IPS-18c (cell line): ENCODE results near the gene CNTN5.
"Not testable (repeated sequence)": the region's sequence is repeated elsewhere in the genome, so short reads cannot be mapped to it uniquely, and the experiment has no call there.

ENCODE experiments used
- H3K4me3 ChIP-seq: 2 replicates; pipeline ENCODE4 v1.7.0; 2013; ENCODE audit warnings: low read depth, mild to moderate bottlenecking, low read length, moderate library complexity; ENCODE audit not compliant: insufficient read depth
- H3K9me3 ChIP-seq: one replicate; pipeline ENCODE4 v1.6.1; 2013; ENCODE audit warnings: mild to moderate bottlenecking, low read length, moderate library complexity; ENCODE audit not compliant: control insufficient read depth, insufficient read depth

The CNTN5 gene

GRCh38 chr11:100182927-100183326, 1162.2 kb downstream of the CNTN5 start:
- no peaks in the 10 kb centered on the region for H3K9me3 ChIP-seq

GRCh38 chr11:100185588-100185987, 1164.8 kb downstream of the CNTN5 start:
- no peaks in the 10 kb centered on the region for H3K9me3 ChIP-seq
- H3K4me3 ChIP-seq: no peak overlapping the region

More at GRCh38 chr11:100182927-100183326, 1162.2 kb downstream of the CNTN5 start:
- H3K4me3 ChIP-seq: no peak overlapping the region

- H3K4me3 ChIP-seq: no peak overlapping the region
- no peaks in the 10 kb centered on the region for H3K9me3 ChIP-seq
Observed at GRCh38 chr11:100188137-100188783, 1167.5 kb downstream of the CNTN5 start.

- no peak overlapping the region for H3K4me3 ChIP-seq
- no peaks in the 10 kb centered on the region for H3K9me3 ChIP-seq
Observed at GRCh38 chr11:100190395-100190794, 1169.6 kb downstream of the CNTN5 start.

GRCh38 chr11:100192181-100192580, 1171.4 kb downstream of the CNTN5 start:
- Histone ChIP-seq H3K4me3 (no peak overlapping the region), H3K9me3 (no peaks in the 10 kb centered on the region)

DNA sequence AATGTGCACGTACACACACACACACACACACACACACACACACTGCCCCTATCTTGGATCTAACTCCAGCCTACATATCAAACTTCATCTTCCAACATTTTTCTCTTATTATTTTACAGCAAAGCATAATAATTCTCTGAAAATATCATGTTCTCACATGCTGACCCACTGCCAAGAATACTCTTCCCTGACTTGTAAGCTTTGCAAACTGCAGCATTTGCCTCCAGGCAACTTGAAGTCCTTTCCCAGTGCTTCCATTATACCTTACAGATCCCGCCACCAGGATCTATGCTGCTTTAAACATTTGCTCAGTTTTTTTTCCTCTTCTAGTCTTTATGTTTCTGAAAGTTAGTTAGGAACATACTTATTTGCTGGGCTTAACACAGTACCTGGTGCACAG, 1183.0 kb downstream of the CNTN5 start:
- no peak overlapping the region for H3K4me3 ChIP-seq
- H3K9me3 ChIP-seq: no peaks in the 10 kb centered on the region

DNA sequence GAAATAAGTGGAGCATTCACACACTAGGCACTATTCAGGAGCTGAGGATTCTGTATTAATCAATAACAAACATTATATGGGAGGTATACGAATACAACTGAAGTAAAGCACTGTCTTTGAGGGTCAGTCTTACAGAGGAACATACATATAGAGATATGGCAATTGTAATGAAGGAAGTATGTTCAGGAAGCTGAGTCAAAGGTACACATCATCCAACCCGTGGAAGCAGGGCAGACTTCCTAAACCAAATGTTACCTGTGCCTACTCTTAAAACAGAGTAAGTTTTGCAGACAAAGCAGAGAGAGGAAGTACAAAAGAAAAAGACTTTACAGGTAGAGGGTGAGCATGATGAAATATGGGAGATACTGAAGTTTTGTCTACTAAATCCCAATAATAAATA, 1185.2 kb downstream of the CNTN5 start:
- H3K9me3 ChIP-seq: no peaks in the 10 kb centered on the region
- H3K4me3 ChIP-seq: no peak overlapping the region

- Histone ChIP-seq H3K4me3 (no peak overlapping the region), H3K9me3 (no peaks in the 10 kb centered on the region)
Observed at GRCh38 chr11:100208207-100208606, 1187.5 kb downstream of the CNTN5 start.

DNA sequence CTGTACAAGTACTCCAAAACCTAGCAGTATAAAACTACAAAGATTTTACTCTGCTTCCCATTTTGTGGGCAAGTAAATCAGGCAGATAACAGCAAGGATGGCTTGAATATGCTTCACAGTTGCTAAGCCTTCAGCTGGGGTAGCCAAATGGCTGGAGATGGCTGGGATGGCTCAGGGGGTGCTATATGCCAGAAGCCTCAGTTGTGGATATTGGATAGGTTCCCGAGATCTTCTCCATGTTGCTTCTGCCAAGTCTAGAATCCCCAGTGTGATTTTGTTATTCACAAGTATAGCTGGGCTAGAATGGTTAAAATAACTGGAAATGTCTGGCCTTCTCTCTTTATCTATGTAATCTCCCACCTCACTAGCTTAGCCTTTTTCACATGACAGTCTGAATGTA, 1194.0 kb downstream of the CNTN5 start:
- no peaks in the 10 kb centered on the region for H3K9me3 ChIP-seq

DNA sequence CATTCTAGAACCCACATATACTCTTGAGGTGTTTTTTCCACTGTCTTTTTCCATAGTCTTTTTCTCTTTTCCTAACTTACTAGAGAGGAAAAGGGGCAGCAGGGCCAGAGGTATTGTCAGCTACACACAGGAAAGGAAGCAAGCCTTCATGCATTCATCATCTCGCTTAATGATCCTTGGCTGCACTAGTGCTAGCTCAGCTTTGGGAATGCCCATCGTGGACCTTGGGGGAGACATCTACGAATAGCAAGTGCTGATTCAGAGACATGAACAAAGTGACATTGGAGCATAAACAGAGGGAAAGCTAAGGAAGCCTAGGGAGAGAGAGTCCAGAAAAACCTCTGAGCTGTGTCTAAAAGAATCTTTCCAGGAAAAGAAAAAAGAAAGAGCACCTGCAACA, 1200.1 kb downstream of the CNTN5 start:
- no peaks in the 10 kb centered on the region for H3K9me3 ChIP-seq

More for the DNA sequence above, 1194.0 kb downstream of the CNTN5 start:
- H3K4me3 ChIP-seq: no peak overlapping the region

DNA sequence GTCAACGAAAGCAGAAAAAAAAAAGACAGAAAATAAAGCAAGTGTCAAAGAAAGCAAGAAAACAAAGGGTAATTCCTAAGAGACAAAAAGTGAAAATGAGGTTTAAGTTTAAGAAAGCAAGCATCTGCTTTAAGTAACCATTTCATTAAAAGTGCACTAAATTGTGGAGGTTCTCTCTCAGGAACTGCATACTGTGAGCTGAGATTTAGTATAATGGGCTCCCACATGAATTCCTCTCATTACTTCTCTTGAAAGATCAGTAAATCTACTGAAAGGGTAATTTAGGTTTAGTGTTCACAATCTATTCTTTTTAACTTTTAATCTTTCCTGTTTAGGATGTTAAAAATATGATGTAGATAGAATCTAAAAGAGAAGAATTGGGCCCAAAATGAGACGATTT, 1201.0 kb downstream of the CNTN5 start:
- H3K4me3 ChIP-seq: no peak overlapping the region
- no peaks in the 10 kb centered on the region for H3K9me3 ChIP-seq

More for the DNA sequence above, 1200.1 kb downstream of the CNTN5 start:
- H3K4me3 ChIP-seq: no peak overlapping the region

DNA sequence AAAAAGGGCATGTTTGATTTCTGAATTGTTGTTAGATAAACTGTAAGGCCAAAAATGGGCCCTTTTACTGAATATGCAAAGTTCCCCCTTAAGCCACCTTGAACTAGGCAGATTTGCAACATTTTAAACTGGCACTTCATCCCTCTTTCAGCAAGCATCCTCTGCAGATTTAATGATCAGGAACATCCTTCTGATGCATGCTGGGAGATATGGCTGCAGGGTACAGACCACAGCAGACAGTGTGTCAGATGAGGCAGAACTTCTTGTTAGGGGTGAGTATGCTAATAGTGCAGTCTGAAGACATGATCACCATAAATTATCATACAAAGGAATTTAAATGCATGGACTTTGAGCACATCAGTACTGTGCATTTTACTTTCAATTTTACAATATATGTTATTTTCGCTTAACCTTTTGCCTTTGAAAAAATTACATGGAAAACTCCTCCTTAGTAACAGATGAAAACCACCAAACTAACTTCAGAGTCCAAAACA, 1203.8 kb downstream of the CNTN5 start:
- no peak overlapping the region for H3K4me3 ChIP-seq
- no peaks in the 10 kb centered on the region for H3K9me3 ChIP-seq

DNA sequence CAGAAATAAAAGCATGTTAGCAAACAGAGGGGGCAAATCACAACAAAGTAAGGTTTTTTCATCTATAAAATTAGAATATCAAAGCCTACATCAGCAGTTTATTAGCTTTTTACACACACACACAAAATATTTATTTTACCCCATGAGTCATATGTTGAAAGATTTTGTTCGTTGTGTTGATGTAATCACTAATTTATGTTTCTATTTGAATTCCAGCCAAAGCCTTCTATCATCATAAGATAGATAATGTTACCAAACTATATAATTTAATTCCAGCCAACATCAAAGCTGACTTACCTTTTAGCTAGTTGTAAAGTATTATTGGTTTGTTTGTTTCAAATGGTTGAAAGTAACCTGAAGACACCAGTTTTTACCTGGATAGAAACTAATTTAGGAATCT, 1208.3 kb downstream of the CNTN5 start:
- no peaks in the 10 kb centered on the region for H3K9me3 ChIP-seq
- H3K4me3 ChIP-seq: no peak overlapping the region

DNA sequence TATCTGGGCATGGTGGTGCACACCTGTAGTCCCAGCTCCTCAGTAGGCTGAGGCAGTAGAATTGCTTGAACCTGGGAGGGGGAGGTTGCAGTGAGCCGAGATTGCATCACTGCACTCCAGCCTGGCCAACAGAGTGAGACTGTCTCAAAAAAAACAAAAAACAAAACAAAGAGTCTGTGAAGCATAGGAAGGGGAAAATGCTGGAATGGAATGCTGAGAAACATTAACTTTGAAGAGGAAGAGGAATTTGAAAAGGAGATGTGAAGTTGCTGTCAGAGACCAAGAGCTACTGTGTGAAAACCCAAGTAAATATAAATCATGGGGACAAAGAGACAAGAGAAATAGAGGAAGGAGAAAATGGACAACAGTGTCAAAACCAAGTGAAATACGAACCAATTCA, 1211.3 kb downstream of the CNTN5 start:
- no peaks in the 10 kb centered on the region for H3K9me3 ChIP-seq

DNA sequence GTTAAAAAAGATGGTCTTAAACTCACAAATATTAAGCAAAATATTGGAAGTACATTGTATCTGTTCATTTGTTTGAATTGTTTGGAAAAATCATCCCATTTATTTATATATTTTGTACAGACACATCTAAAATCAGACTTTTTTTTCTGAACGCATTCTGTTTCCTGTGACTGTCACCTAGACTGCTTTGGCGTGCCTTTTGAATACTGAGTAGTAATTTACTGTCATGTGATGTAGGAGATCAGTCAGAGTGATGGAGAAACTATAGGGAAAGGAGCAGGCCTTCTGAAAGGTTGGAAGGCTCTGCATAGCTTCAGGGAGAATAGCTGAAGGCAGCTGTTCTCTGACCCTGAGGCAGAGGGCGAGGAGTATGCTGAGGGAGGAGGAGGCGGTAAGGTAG, 1214.3 kb downstream of the CNTN5 start:
- H3K9me3 ChIP-seq: no peaks in the 10 kb centered on the region
- no peak overlapping the region for H3K4me3 ChIP-seq

More for the DNA sequence above, 1211.3 kb downstream of the CNTN5 start:
- no peak overlapping the region for H3K4me3 ChIP-seq

GRCh38 chr11:100240025-100240539, 1219.3 kb downstream of the CNTN5 start:
- no peak overlapping the region for H3K4me3 ChIP-seq

DNA sequence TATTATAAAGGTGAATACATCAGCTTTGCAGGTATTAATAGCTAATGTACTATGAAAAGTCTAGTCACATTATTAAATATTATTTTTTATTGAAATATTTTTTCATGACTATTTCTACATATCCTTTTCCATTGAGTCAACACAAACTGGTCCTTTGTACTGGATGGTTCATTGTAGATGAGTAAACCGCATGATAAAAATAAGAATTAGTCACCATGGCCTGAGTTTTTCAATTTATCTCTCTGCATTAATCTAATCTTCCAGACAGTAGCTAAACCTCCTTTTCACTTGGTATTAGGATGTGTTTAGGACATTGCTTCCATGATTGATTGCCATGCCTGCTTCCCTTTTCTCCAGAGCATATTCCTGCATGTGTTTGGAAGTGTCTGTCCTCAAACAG, 1227.0 kb downstream of the CNTN5 start:
- H3K4me3 ChIP-seq: no peak overlapping the region
- no peaks in the 10 kb centered on the region for H3K9me3 ChIP-seq

More at GRCh38 chr11:100240025-100240539, 1219.3 kb downstream of the CNTN5 start:
- no peaks in the 10 kb centered on the region for H3K9me3 ChIP-seq

DNA sequence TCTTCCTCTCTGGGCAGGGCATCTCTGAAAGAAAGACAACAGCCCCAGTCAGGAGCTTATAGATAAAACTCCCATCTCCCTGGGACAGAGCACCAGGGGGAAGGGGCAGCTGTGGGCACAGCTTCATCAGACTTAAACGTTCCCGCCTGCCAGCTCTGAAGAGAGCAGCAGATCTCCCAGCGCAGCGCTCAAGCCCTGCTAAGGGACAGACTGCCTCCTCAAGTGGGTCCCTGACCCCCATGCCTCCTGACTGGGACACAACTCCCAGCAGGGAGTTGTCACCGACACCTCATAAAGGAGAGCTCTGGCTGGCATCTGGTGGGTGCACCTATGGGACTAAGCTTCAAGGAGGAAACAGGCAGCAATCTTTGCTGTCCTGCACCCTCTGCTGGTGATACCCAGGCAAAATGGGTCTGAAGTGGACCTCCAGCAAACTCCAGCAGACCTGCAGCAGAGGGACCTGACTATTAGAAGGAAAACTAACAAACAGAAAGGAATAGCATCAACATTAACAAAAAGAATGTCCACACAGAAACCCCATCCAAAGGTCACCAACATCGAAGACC, 1236.6 kb downstream of the CNTN5 start:
- H3K9me3 ChIP-seq, H3K4me3 ChIP-seq: not testable (repeated sequence)
